Measurements from ENCODE around the gene SETBP1.

DNA sequence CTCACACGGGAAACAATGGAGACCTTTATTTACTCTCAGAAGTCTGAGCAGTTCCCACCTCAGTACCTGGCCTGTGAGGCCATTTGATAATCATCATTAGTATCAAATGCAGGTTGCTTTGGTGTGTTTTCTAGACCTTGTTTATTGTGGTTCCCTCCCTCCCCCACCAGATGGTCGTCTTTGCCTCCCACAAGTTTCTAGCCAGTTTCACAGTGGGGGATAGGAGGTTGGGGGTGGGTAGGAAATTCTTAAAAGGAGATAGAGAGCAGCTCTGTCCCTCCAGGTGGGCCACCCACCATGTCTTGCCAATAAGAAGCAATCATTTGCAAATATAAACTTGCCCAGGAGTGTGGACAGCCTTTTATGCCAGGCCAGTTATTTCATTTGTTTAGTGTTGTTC is 31.3 kb downstream of the SETBP1 start:
- no peak for TF ChIP-seq POLR2A (IDR thresholded peaks at IDR 0.05; ENCODE audit: insufficient read depth in 1 of 2, low read depth in 2 of 2, low read length in 2 of 2)
- no peak for TF ChIP-seq TRIM22 (IDR thresholded peaks at IDR 0.05)
- no peak for TF ChIP-seq JUN (CRISPR knock-in tag; IDR thresholded peaks at IDR 0.05)
- no peak for TF ChIP-seq PHF21A (CRISPR knock-in tag; IDR thresholded peaks at IDR 0.05)
- no peak for TF ChIP-seq CTCF (CRISPR knock-in tag; IDR thresholded peaks at IDR 0.05)
